ENCODE results near the gene CCDC194. TPM values are rescaled to one million over a fixed set of nuclear protein-coding genes. Genes with fewer than 3 reads are reported as not detected.
A peak's percentile ranks its signal among the peaks of the same experiment; 100 is the strongest.

Gene CCDC194
- total RNA-seq: under 1 TPM in 2 of 6 donors, not detected in 4; 0.23 to 0.56 TPM
- not detected for polyA plus RNA-seq

GRCh38 chr19:17393914-17394313 lies at the start of gene CCDC194:
Gene CCDC194, minus strand, starts transcription at chr19:17394196. Its CDS starts 38 bp downstream, at chr19:17394158.
- Histone ChIP-seq H3K4me1 (peaks cover 0 to 7% (median 6%) of the 10 kb centered on the region in 3 donors), H3K36me3 (no peaks in the 10 kb centered on the region), H3K4me3 (no peak within 1 kb of the TSS), H3K27me3 (peaks cover 0 to 4% (median 0%) of the 10 kb centered on the region in 4 donors), H3K9me3 (no peaks in the 10 kb centered on the region), H3K27ac (no peak within 1 kb of the TSS)
- FAIRE-seq: no peak
- DNase-seq: peak in 1 of 6 donors; percentile 61
- ATAC-seq: no peak
- no peak for TF ChIP-seq CTCF (IDR thresholded peaks at IDR 0.05)
- intact Hi-C loops (cut with DNase I): no loop called here
- WGBS, 2 donors: 16 to 22% methylated on average over 35 to 41 of the region's 41 CpGs

- intact Hi-C loops (cut with DNase I): no loop called here
- DNase-seq (no peak), ATAC-seq (peak in 3 of 4 donors; percentile 56 to 86 (median 66)), FAIRE-seq (no peak)
- Histone ChIP-seq H3K4me3 (no peak overlapping the region), H3K36me3 (no peaks in the 10 kb centered on the region), H3K27me3 (no peaks in the 10 kb centered on the region), H3K27ac (no peak overlapping the region), H3K9me3 (no peaks in the 10 kb centered on the region), H3K4me1 (no peaks in the 10 kb centered on the region)
- no peak for TF ChIP-seq CTCF (IDR thresholded peaks at IDR 0.05)
- WGBS, 2 donors: 63 to 67% methylated on average over 8 of the region's 8 CpGs
Measured at GRCh38 chr19:17441241-17442021, 47.4 kb upstream of the CCDC194 start.

- H3K27me3 ChIP-seq: no peaks in the 10 kb centered on the region
- no peaks in the 10 kb centered on the region for H3K9me3 ChIP-seq
- no peak for TF ChIP-seq CTCF (IDR thresholded peaks at IDR 0.05)
- intact Hi-C loops (cut with DNase I): no loop called here
- FAIRE-seq: no peak
- H3K4me1 ChIP-seq: no peaks in the 10 kb centered on the region
- H3K4me3 ChIP-seq: no peak overlapping the region
- WGBS, 2 donors: 73 to 80% methylated on average over 7 of the region's 7 CpGs
- H3K27ac ChIP-seq: no peak overlapping the region
- no peak for ATAC-seq
- no peaks in the 10 kb centered on the region for H3K36me3 ChIP-seq
- DNase-seq: no peak
Measured at GRCh38 chr19:17436874-17437267, 42.9 kb upstream of the CCDC194 start.

GRCh38 chr19:17436094-17436873 lies 42.3 kb upstream of the CCDC194 start:
- DNase-seq: peak in 1 of 6 donors; percentile 44
- Histone ChIP-seq H3K27me3 (no peaks in the 10 kb centered on the region), H3K36me3 (no peaks in the 10 kb centered on the region), H3K4me1 (no peaks in the 10 kb centered on the region), H3K9me3 (no peaks in the 10 kb centered on the region), H3K27ac (no peak overlapping the region), H3K4me3 (no peak overlapping the region)
- intact Hi-C loops (cut with DNase I): no loop called here
- ATAC-seq: no peak
- no peak for TF ChIP-seq CTCF (IDR thresholded peaks at IDR 0.05)
- FAIRE-seq: no peak
- 95 to 97% methylated on average over 25 of the region's 25 CpGs for WGBS, 2 donors
